ENCODE results near the gene S1PR3. TPM values are rescaled to one million over a fixed set of nuclear protein-coding genes. Genes with fewer than 3 reads are reported as not detected.

Gene S1PR3
- total and polyA plus RNA-seq, 4 donors = 21.2 to 33.2 (median 23.8) TPM

DNA sequence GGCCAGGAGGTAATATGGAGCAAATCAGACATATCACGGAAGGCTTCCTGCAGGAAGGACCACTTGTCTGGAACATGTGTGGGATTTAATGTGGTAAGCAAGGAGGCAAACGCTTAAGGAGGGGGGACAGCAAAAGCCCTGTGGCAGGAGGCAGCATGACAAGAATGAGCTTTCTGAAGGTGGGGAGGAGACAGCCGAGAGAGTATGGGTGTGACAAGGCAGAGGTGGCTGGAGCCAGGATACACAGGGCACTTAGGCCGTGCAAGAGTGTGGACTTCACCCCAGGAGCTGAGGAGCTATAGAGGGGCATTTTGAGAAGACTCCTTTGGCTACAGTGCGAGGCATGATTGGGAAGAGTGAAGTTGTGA is 14.4 kb upstream of the S1PR3 start:
- H3K9me3 ChIP-seq (ENCODE audit: control insufficient read depth, insufficient read depth, low read length) = peaks cover 5% of the 10 kb centered on the region
- 89% methylated on average over 5 of the region's 5 CpGs for WGBS (ENCODE audit: insufficient coverage)
- DNase-seq (ENCODE audit: low read depth in 4 of 6, low spot score in 6 of 6) = no peak
- H3K36me3 ChIP-seq (ENCODE audit: control insufficient read depth, insufficient read depth, low read length) = no peaks in the 10 kb centered on the region
- H3K4me3 ChIP-seq (ENCODE audit: low read depth, low read length) = no peak overlapping the region
- peaks cover 4% of the 10 kb centered on the region for H3K4me1 ChIP-seq (ENCODE audit: control insufficient read depth, insufficient read depth, low read length)
- H3K27ac ChIP-seq (ENCODE audit: low read depth, low read length) = no peak overlapping the region
- no peaks in the 10 kb centered on the region for H3K27me3 ChIP-seq (ENCODE audit: control insufficient read depth, insufficient read depth, low read length)

DNA sequence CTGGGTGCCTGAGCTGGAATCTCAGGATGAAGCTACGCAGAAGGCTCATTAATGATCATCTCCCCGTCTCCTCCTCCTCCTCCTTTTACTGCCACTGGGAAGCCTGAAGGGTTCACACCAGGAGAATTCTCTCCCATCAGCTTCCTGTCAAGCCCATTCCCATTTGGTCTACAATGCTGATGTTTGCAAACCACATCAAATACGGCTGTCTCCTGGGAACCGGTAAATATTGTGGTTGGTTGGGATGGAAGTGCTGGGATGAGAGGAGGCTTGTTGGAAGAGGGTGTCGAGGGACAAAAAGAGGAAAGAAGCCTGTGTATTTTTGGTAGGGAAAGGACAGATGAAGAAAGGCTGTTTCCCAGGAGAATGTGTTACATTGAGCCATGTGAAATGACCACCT is 13.2 kb upstream of the S1PR3 start:
- DNase-seq (ENCODE audit: low read depth in 4 of 6, low spot score in 6 of 6) = no peak
- Histone ChIP-seq H3K9me3 (ENCODE audit: control insufficient read depth, insufficient read depth, low read length) (peaks cover 5% of the 10 kb centered on the region), H3K36me3 (ENCODE audit: control insufficient read depth, insufficient read depth, low read length) (no peaks in the 10 kb centered on the region), H3K27ac (ENCODE audit: low read depth, low read length) (no peak overlapping the region), H3K4me1 (ENCODE audit: control insufficient read depth, insufficient read depth, low read length) (peaks cover 4% of the 10 kb centered on the region), H3K27me3 (ENCODE audit: control insufficient read depth, insufficient read depth, low read length) (no peaks in the 10 kb centered on the region), H3K4me3 (ENCODE audit: low read depth, low read length) (no peak overlapping the region)
- WGBS (ENCODE audit: insufficient coverage) = 86% methylated on average over 5 of the region's 5 CpGs

DNA sequence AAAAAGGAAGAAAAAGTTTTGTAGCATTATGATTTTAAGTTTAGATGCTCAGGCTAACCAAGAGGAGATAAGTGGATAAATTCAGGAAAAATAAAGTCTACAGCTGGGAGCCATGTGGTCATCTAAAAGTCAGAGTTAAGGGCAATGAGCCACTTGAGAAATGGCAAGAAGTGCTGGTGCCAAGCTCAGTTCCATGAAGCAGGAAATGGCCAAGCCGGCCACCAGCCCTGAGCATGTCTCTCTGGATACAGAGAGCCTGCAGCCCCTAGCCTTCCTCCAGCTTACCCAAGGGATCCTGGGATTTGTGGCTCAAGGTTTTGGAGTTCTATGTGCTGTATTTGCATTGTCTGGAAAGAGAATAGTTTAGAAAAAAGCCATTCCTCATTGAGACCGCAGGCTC is 12.2 kb upstream of the S1PR3 start:
- peaks cover 5% of the 10 kb centered on the region for H3K9me3 ChIP-seq (ENCODE audit: control insufficient read depth, insufficient read depth, low read length)
- no peaks in the 10 kb centered on the region for H3K36me3 ChIP-seq (ENCODE audit: control insufficient read depth, insufficient read depth, low read length)
- H3K27ac ChIP-seq (ENCODE audit: low read depth, low read length) = no peak overlapping the region
- H3K27me3 ChIP-seq (ENCODE audit: control insufficient read depth, insufficient read depth, low read length) = no peaks in the 10 kb centered on the region
- WGBS (ENCODE audit: insufficient coverage) = 100% methylated on average over 2 of the region's 2 CpGs
- DNase-seq (ENCODE audit: low read depth in 4 of 6, low spot score in 6 of 6) = no peak
- H3K4me3 ChIP-seq (ENCODE audit: low read depth, low read length) = no peak overlapping the region
- peaks cover 4% of the 10 kb centered on the region for H3K4me1 ChIP-seq (ENCODE audit: control insufficient read depth, insufficient read depth, low read length)

DNA sequence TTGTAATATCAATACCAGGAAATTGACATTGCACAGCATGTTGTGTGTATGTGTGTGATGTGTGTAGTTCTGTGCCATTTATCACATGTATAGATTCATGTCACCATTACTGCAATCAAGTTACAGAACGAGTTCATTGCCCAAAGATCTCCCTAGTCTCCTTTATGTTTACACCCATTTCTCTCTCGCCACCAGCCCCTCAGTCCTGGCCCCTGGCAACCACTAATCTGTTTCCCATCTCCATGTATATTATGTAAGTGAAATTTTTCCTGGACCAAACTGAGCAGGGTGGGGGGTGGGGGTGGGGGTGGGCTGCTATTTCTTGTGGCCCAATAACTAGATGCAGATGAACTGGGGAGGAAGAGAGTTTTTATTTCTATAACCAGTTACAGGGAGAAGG is 11.5 kb upstream of the S1PR3 start:
- DNase-seq (ENCODE audit: low read depth in 4 of 6, low spot score in 6 of 6) = no peak
- no peak overlapping the region for H3K4me3 ChIP-seq (ENCODE audit: low read depth, low read length)
- peaks cover 4% of the 10 kb centered on the region for H3K4me1 ChIP-seq (ENCODE audit: control insufficient read depth, insufficient read depth, low read length)
- H3K27ac ChIP-seq (ENCODE audit: low read depth, low read length) = no peak overlapping the region
- no CpG with 5 or more reads among the region's 2 CpGs for WGBS (ENCODE audit: insufficient coverage)
- H3K36me3 ChIP-seq (ENCODE audit: control insufficient read depth, insufficient read depth, low read length) = no peaks in the 10 kb centered on the region
- peaks cover 5% of the 10 kb centered on the region for H3K9me3 ChIP-seq (ENCODE audit: control insufficient read depth, insufficient read depth, low read length)
- H3K27me3 ChIP-seq (ENCODE audit: control insufficient read depth, insufficient read depth, low read length) = no peaks in the 10 kb centered on the region

DNA sequence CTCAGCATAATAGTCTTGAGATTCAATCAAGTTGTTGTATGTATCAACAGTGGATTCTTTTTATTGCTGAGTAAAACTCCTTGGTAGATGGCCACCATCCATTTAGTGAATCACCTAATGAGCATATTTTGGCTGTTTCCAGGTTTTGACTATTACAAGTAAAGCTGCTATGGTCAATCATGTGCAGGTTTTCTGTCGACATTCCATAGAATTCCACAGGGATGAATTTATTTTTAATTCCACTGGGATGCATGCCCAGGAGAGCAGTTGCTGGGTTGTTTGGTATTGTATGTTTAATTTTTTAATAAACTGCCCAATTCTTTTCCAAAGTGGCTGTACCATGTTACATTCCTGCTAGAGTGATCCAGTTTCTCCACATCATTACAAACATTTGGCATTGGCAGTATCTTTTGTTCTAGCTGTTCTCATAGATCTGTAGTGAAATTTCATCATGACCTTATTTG is 10.5 kb upstream of the S1PR3 start:
- peaks cover 4% of the 10 kb centered on the region for H3K4me1 ChIP-seq (ENCODE audit: control insufficient read depth, insufficient read depth, low read length)
- no CpG with 5 or more reads among the region's 1 CpG for WGBS (ENCODE audit: insufficient coverage)
- H3K27ac ChIP-seq (ENCODE audit: low read depth, low read length) = no peak overlapping the region
- H3K27me3 ChIP-seq (ENCODE audit: control insufficient read depth, insufficient read depth, low read length) = no peaks in the 10 kb centered on the region
- no peaks in the 10 kb centered on the region for H3K36me3 ChIP-seq (ENCODE audit: control insufficient read depth, insufficient read depth, low read length)
- H3K9me3 ChIP-seq (ENCODE audit: control insufficient read depth, insufficient read depth, low read length) = peaks cover 5% of the 10 kb centered on the region
- peak in 1 of 6 donors; percentile 33 for DNase-seq (ENCODE audit: low read depth in 4 of 6, low spot score in 6 of 6)
- no peak overlapping the region for H3K4me3 ChIP-seq (ENCODE audit: low read depth, low read length)

DNA sequence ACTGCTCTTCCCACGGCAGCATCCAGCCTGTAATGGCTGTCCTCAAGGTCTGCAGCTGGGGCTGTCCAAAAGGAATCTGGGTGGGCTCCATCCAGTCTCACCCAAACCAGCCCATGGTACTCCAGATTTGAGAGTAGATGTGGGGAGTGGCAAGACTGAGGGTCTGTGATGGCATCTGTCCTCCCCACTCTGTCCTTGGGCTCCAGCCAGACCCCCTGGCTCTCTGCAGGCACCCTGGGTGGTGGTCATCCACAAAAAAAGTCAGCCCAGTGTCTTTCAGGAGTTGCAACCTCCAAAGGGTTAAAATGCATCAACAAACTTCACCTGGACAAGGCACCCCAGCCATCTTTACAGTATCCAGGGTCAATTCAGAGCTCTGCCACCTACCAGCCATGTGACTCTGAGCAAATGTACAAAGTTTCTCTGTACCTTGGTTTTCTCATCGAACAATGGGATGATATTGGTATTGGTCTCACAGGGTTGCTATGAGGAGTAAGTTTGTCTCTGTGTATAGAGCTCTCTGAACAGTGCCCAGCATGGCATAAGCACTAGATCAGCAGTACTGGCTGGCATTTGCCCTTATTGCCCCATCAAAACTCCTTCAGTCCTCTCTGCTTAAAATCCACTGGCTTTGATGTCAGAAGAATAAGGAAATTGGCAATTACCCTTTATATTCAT is 7.3 kb upstream of the S1PR3 start:
- peaks cover 5% of the 10 kb centered on the region for H3K9me3 ChIP-seq (ENCODE audit: control insufficient read depth, insufficient read depth, low read length)
- DNase-seq (ENCODE audit: low read depth in 4 of 6, low spot score in 6 of 6) = no peak
- no CpG with 5 or more reads among the region's 2 CpGs for WGBS (ENCODE audit: insufficient coverage)
- no peaks in the 10 kb centered on the region for H3K36me3 ChIP-seq (ENCODE audit: control insufficient read depth, insufficient read depth, low read length)
- no peak overlapping the region for H3K4me3 ChIP-seq (ENCODE audit: low read depth, low read length)
- H3K27me3 ChIP-seq (ENCODE audit: control insufficient read depth, insufficient read depth, low read length) = no peaks in the 10 kb centered on the region
- no peaks in the 10 kb centered on the region for H3K4me1 ChIP-seq (ENCODE audit: control insufficient read depth, insufficient read depth, low read length)
- no peak overlapping the region for H3K27ac ChIP-seq (ENCODE audit: low read depth, low read length)

DNA sequence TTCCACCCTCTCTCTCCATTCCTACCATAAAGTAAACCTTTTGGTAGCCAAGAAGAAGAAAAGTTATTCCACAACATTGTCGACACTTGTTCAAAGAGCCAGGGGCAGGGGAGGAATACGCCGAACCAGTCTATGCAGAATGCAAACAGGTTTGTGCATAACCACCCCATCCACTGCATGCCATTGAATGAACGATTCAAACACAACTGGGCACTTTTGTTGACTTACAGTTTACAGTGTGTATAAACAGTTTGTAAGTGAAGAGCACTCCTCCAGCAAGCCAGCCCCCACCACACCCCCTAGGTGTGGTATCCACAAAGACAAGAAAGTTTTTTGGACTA is 6.8 kb upstream of the S1PR3 start:
- 80% methylated on average over 1 of the region's 4 CpGs for WGBS (ENCODE audit: insufficient coverage)
- H3K4me1 ChIP-seq (ENCODE audit: control insufficient read depth, insufficient read depth, low read length) = peaks cover 4% of the 10 kb centered on the region
- no peak for DNase-seq (ENCODE audit: low read depth in 4 of 6, low spot score in 6 of 6)

DNA sequence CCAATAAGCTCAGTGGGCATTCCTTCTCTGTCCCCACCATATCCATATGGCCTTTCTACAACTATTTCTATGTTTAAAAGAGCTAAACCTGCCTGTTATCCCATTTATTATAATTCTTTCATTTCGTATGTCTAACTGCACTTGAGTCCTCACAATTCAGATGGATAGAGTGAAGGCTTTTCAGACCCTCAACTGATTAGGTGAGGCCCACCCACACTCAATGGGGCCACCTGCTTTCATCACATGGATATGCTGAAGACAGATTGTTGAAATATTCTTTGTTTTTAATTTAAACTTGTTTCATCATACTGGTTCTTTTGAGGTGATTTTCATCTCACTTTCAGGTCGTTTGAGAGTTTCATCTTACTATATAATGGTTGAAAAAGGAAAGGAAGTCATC is 5.7 kb upstream of the S1PR3 start:
- DNase-seq (ENCODE audit: low read depth in 4 of 6, low spot score in 6 of 6) = no peak
- Histone ChIP-seq H3K4me1 (ENCODE audit: control insufficient read depth, insufficient read depth, low read length) (peaks cover 14% of the 10 kb centered on the region), H3K27ac (ENCODE audit: low read depth, low read length) (no peak overlapping the region), H3K27me3 (ENCODE audit: control insufficient read depth, insufficient read depth, low read length) (no peaks in the 10 kb centered on the region), H3K4me3 (ENCODE audit: low read depth, low read length) (no peak overlapping the region), H3K9me3 (ENCODE audit: control insufficient read depth, insufficient read depth, low read length) (peaks cover 4% of the 10 kb centered on the region), H3K36me3 (ENCODE audit: control insufficient read depth, insufficient read depth, low read length) (no peaks in the 10 kb centered on the region)
- no CpG with 5 or more reads among the region's 2 CpGs for WGBS (ENCODE audit: insufficient coverage)

More for the DNA sequence above, 6.8 kb upstream of the S1PR3 start:
- Histone ChIP-seq H3K36me3 (ENCODE audit: control insufficient read depth, insufficient read depth, low read length) (no peaks in the 10 kb centered on the region), H3K4me3 (ENCODE audit: low read depth, low read length) (no peak overlapping the region), H3K27ac (ENCODE audit: low read depth, low read length) (no peak overlapping the region), H3K27me3 (ENCODE audit: control insufficient read depth, insufficient read depth, low read length) (no peaks in the 10 kb centered on the region), H3K9me3 (ENCODE audit: control insufficient read depth, insufficient read depth, low read length) (peaks cover 5% of the 10 kb centered on the region)

DNA sequence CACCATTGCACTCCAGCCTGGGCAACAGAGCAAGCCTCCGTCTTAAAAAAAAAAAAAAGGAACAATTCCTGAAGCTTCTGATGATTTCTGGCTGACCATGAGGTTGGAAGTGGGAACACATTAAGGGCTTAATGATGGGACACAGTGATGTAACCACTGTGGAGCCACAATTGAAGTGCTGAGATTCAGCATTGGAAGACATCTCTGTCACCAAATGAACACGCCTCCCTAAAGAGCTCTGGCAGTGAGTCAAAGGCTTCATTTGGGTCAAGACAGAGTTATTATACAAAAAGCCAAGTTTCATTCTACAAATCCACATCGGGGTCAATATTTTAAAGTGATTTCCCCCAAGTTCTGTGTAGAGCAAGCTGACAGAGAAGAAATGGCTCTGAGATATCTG is 4.5 kb upstream of the S1PR3 start:
- H3K27me3 ChIP-seq (ENCODE audit: control insufficient read depth, insufficient read depth, low read length) = no peaks in the 10 kb centered on the region
- no peaks in the 10 kb centered on the region for H3K36me3 ChIP-seq (ENCODE audit: control insufficient read depth, insufficient read depth, low read length)
- no peak for DNase-seq (ENCODE audit: low read depth in 4 of 6, low spot score in 6 of 6)
- peaks cover 22% of the 10 kb centered on the region for H3K4me1 ChIP-seq (ENCODE audit: control insufficient read depth, insufficient read depth, low read length)
- H3K4me3 ChIP-seq (ENCODE audit: low read depth, low read length) = no peak overlapping the region
- WGBS (ENCODE audit: insufficient coverage) = no CpG with 5 or more reads among the region's 3 CpGs
- no peaks in the 10 kb centered on the region for H3K9me3 ChIP-seq (ENCODE audit: control insufficient read depth, insufficient read depth, low read length)
- no peak overlapping the region for H3K27ac ChIP-seq (ENCODE audit: low read depth, low read length)

DNA sequence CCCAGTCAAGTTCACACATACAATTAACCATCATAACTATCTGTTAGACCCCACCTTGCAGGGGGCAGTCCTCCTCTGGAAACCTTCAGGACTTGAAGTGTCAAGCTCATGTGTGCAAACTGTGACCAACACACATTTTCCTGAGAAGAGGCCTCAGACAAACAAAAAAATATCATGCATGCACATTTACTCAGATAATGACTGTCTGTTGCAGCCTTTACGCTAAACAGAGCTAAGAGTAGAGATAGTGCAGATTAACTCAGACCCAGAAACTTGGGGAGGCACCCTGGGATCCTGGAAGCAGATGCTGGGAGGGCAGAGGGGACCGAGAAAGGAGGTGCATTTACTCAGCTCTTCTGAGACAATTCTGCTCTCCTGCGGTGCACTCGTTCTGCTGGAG is 3.6 kb upstream of the S1PR3 start:
- 70% methylated on average over 3 of the region's 4 CpGs for WGBS (ENCODE audit: insufficient coverage)

More for the DNA sequence above, 3.6 kb upstream of the S1PR3 start:
- Histone ChIP-seq H3K9me3 (ENCODE audit: control insufficient read depth, insufficient read depth, low read length) (no peaks in the 10 kb centered on the region), H3K27me3 (ENCODE audit: control insufficient read depth, insufficient read depth, low read length) (peaks cover 5% of the 10 kb centered on the region), H3K27ac (ENCODE audit: low read depth, low read length) (no peak overlapping the region), H3K36me3 (ENCODE audit: control insufficient read depth, insufficient read depth, low read length) (no peaks in the 10 kb centered on the region), H3K4me1 (ENCODE audit: control insufficient read depth, insufficient read depth, low read length) (peaks cover 26% of the 10 kb centered on the region), H3K4me3 (ENCODE audit: low read depth, low read length) (no peak overlapping the region)
- DNase-seq (ENCODE audit: low read depth in 4 of 6, low spot score in 6 of 6) = no peak

Measured in spinal cord (tissue), 10 donors.